ENCODE results near the gene EPS8L1.

Gene EPS8L1

GRCh38 chr19:55044286-55044685, 31.4 kb upstream of the EPS8L1 start:
- no peak for TF ChIP-seq CTCF (IDR thresholded peaks at IDR 0.05; ENCODE audit: insufficient read depth, low read depth, low read length, missing control alignments)
- DNase-seq (ENCODE audit: low read depth) = no peak

GRCh38 chr19:55044771-55045716, 30.6 kb upstream of the EPS8L1 start:
- no peak for TF ChIP-seq CTCF (IDR thresholded peaks at IDR 0.05; ENCODE audit: insufficient read depth, low read depth, low read length, missing control alignments)

More at GRCh38 chr19:55044286-55044685, 31.4 kb upstream of the EPS8L1 start:
- H3K4me3 ChIP-seq (ENCODE audit: low read depth, low read length) = no peak overlapping the region

GRCh38 chr19:55046975-55047622, 28.6 kb upstream of the EPS8L1 start:
- no peak for TF ChIP-seq CTCF (IDR thresholded peaks at IDR 0.05; ENCODE audit: insufficient read depth, low read depth, low read length, missing control alignments)
- no peak overlapping the region for H3K4me3 ChIP-seq (ENCODE audit: low read depth, low read length)
- no peak for DNase-seq (ENCODE audit: low read depth)

More at GRCh38 chr19:55044771-55045716, 30.6 kb upstream of the EPS8L1 start:
- no peak for DNase-seq (ENCODE audit: low read depth)
- no peak overlapping the region for H3K4me3 ChIP-seq (ENCODE audit: low read depth, low read length)

GRCh38 chr19:55047951-55048350, 27.7 kb upstream of the EPS8L1 start:
- no peak for TF ChIP-seq CTCF (IDR thresholded peaks at IDR 0.05; ENCODE audit: insufficient read depth, low read depth, low read length, missing control alignments)
- H3K4me3 ChIP-seq (ENCODE audit: low read depth, low read length) = no peak overlapping the region

DNA sequence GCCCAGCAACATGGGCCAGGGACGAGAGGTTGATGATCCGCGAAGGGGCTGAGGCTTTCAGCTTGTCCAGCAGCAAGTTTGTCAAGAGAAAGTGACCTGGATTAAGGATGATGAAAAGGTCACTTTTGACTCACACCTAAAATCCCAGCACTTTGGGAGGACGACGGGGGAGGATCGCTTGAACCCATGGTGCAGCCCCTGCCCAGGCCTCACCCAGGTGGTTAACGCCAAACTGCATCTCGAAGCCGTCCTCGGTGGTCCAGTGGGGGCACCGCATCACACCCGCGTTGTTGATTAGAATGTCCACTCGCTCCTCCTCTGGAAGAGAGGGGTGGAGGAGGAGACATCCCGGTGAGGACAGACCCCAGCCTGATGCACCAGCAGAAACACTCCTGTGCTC, 27.2 kb upstream of the EPS8L1 start:
- no peak for DNase-seq (ENCODE audit: low read depth)
- no peak overlapping the region for H3K4me3 ChIP-seq (ENCODE audit: low read depth, low read length)
- TF ChIP-seq CTCF (IDR thresholded peaks at IDR 0.05; ENCODE audit: insufficient read depth, low read depth, low read length, missing control alignments) = no peak

More at GRCh38 chr19:55047951-55048350, 27.7 kb upstream of the EPS8L1 start:
- no peak for DNase-seq (ENCODE audit: low read depth)

DNA sequence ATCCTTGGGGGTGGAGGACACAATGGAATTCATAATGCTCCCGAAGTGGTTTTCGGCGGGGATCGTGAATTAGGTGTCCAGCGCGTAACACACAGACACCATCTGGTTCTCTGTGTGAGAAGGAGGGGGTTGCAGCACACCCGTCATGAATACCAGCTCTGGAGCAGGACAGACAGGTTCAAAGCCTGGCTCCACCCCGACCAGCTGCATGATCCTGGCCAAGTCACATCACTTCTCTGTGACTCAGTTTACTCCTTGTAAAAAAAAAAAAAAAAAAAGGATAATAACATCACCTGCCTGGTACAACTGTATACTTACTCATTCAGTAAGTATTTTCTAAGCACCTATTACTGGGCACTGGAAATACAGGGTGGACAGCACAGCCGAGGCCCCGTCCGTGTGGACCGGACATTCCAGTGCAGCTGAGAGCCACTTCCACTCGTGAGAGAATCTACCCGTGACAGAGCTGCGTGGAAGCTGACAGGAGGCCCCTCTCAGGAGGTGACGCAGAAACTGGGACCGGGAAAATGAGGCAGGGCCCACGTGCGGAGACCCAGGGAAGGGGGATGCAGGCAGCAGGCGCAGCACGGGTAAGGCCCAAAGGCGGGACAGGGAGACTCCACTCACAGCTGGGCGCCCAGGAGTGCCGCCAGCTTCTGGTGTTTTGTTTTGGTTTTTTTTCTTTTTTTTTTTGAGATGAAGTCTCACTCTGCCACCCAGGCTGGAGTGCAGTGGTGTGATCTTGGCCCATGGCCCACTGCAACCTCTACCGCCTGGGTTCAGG, 24.7 kb upstream of the EPS8L1 start:
- no peak overlapping the region for H3K4me3 ChIP-seq (ENCODE audit: low read depth, low read length)
- no peak for DNase-seq (ENCODE audit: low read depth)
- no peak for TF ChIP-seq CTCF (IDR thresholded peaks at IDR 0.05; ENCODE audit: insufficient read depth, low read depth, low read length, missing control alignments)

All from GM12865 (cell line).